Osteoblast (primary cell): ENCODE data around the gene MEAK7. TPM values are rescaled to one million over a fixed set of nuclear protein-coding genes. Genes with fewer than 3 reads are reported as not detected.

ENCODE experiments used
- DNase-seq: peaks from one replicate; pipeline ENCODE4 v3.0.0; 2011; ENCODE audit warnings: low spot score, mixed read lengths; ENCODE audit not compliant: insufficient read length; ENCODE audit errors: missing footprints
- H2AFZ ChIP-seq: 2 replicates; pipeline ENCODE4 v1.6.0; 2011; ENCODE audit warnings: mild to moderate bottlenecking, low read length
- H3K27ac ChIP-seq: 2 replicates; pipeline ENCODE4 v1.5.1; 2011; ENCODE audit warnings: mild to moderate bottlenecking, low read depth, low read length, moderate library complexity
- H3K27me3 ChIP-seq: 2 replicates; pipeline ENCODE4 v1.6.0; 2012; ENCODE audit warnings: mild to moderate bottlenecking, control low read depth, inconsistent platforms, low read length, moderate library complexity; ENCODE audit not compliant: insufficient read depth
- H3K36me3 ChIP-seq: 2 replicates; pipeline ENCODE4 v1.5.1; 2011; ENCODE audit warnings: mild to moderate bottlenecking, low read length, control low read depth, moderate library complexity; ENCODE audit not compliant: insufficient read depth
- H3K4me1 ChIP-seq: 2 replicates; pipeline ENCODE4 v1.5.1; 2011; ENCODE audit warnings: mild to moderate bottlenecking, low read length, control low read depth, moderate library complexity; ENCODE audit not compliant: insufficient read depth
- H3K4me2 ChIP-seq: 2 replicates; pipeline ENCODE4 v1.6.0; 2011; ENCODE audit warnings: mild to moderate bottlenecking, low read length; ENCODE audit not compliant: insufficient read depth
- H3K4me3 ChIP-seq: fragments of 200-600 bp; sonication (generic); 3 replicates; pipeline ENCODE4 v1.5.1; 2012; ENCODE audit warnings: mild to moderate bottlenecking, low read length, inconsistent platforms; ENCODE audit not compliant: insufficient read depth
- H3K79me2 ChIP-seq: 2 replicates; pipeline ENCODE4 v1.6.0; 2012; ENCODE audit warnings: mild to moderate bottlenecking, low read length, control low read depth, inconsistent platforms; ENCODE audit not compliant: insufficient read depth
- H3K9me3 ChIP-seq: 2 replicates; pipeline ENCODE4 v1.5.1; 2011; ENCODE audit warnings: low read depth, low read length, control low read depth
- H4K20me1 ChIP-seq: 2 replicates; pipeline ENCODE4 v1.6.0; 2012; ENCODE audit warnings: mild to moderate bottlenecking, low read length, control low read depth; ENCODE audit not compliant: insufficient read depth
- CTCF ChIP-seq: IDR thresholded peaks from 2 replicates; pipeline ENCODE4 v1.5.1; 2011; ENCODE audit warnings: mild to moderate bottlenecking, low read depth, low read length, moderate library complexity; ENCODE audit errors: extremely low read depth
- total RNA-seq: library from RNA; depleted of rRNA; stranded (reverse); fragments of >200 nt; gene quantifications from 2 replicates; pipeline ENCODE4 v1.2.3, GENCODE V29; 2012

Gene MEAK7
- total RNA-seq, 1 donor: 24.2 TPM

- H3K9me3 ChIP-seq: no peaks in the 10 kb centered on the region
- H3K27ac ChIP-seq: no peak overlapping the region
- peaks cover 41% of the 10 kb centered on the region for H4K20me1 ChIP-seq
- DNase-seq: no peak
- no peak overlapping the region for H2AFZ ChIP-seq
- no peak for TF ChIP-seq CTCF
- peaks cover 67% of the 10 kb centered on the region for H3K36me3 ChIP-seq
- no peak overlapping the region for H3K4me2 ChIP-seq
- no peak overlapping the region for H3K4me3 ChIP-seq
- H3K27me3 ChIP-seq: no peaks in the 10 kb centered on the region
- H3K79me2 ChIP-seq: no peaks in the 10 kb centered on the region
- peaks cover 17% of the 10 kb centered on the region for H3K4me1 ChIP-seq
Observed at GRCh38 chr16:84482001-84482891, 22.2 kb downstream of the MEAK7 start.

- DNase-seq: no peak
- Histone ChIP-seq H3K9me3 (no peaks in the 10 kb centered on the region), H4K20me1 (peaks cover 41% of the 10 kb centered on the region), H2AFZ (no peak overlapping the region), H3K36me3 (peaks cover 62% of the 10 kb centered on the region), H3K4me2 (no peak overlapping the region), H3K27me3 (no peaks in the 10 kb centered on the region), H3K4me1 (peaks cover 17% of the 10 kb centered on the region), H3K27ac (no peak overlapping the region), H3K79me2 (no peaks in the 10 kb centered on the region), H3K4me3 (no peak overlapping the region)
- no peak for TF ChIP-seq CTCF
Observed at GRCh38 chr16:84481051-84481735, 23.3 kb downstream of the MEAK7 start.

- Histone ChIP-seq H3K27ac (no peak overlapping the region), H3K4me2 (no peak overlapping the region), H3K4me1 (peaks cover 17% of the 10 kb centered on the region), H3K27me3 (no peaks in the 10 kb centered on the region), H3K36me3 (peaks cover 51% of the 10 kb centered on the region), H3K4me3 (no peak overlapping the region), H2AFZ (no peak overlapping the region), H3K9me3 (no peaks in the 10 kb centered on the region), H4K20me1 (peaks cover 35% of the 10 kb centered on the region), H3K79me2 (peaks cover 1% of the 10 kb centered on the region)
- DNase-seq: no peak
- no peak for TF ChIP-seq CTCF
Observed at GRCh38 chr16:84479716-84480450, 24.6 kb downstream of the MEAK7 start.
